Activated CD4-positive, CD25-positive, alpha-beta regulatory T cell treated with anti-CD3 and anti-CD28 coated beads, Interleukin-2, amount 50 U/mL, for 16 hours (primary cell): ENCODE measurements around the gene C12orf43.
"Not testable (repeated sequence)": the region's sequence is repeated elsewhere in the genome, so short reads cannot be mapped to it uniquely, and the experiment has no call there.

Experiments used
- DNase-seq: peaks from one replicate; pipeline ENCODE4 v3.0.0-alpha.2; 2020; ENCODE audit warnings: low read depth, low spot score

The C12orf43 gene, protein sequence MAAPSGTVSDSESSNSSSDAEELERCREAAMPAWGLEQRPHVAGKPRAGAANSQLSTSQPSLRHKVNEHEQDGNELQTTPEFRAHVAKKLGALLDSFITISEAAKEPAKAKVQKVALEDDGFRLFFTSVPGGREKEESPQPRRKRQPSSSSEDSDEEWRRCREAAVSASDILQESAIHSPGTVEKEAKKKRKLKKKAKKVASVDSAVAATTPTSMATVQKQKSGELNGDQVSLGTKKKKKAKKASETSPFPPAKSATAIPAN

GRCh38 chr12:121015825-121016766 is at the start of gene C12orf43:
Gene C12orf43, minus strand, starts transcription at chr12:121016487. Its CDS starts 13 bp downstream, at chr12:121016474.
- peak; percentile 89 for DNase-seq

- no peak for DNase-seq
Observed at GRCh38 chr12:121065345-121065744, 49.1 kb upstream of the C12orf43 start.

DNA sequence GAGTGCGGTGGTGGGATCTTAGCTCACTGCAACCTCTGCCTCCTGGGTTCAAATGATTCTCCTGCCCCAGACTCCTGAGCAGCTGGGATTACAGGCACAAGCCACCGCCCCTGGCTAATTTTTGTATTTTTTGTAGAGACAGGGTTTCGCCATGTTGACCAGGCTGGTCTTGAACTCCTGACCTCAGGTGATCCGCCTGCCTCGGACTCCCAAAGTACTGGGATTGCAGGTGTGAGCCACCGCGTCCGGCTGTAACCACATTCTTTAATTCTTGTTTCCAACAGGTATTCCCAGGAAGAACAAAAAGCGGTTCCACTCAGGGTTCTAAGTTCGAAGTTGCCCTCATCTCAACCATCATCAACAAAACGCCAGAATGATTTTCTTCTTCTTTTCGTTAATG is 48.3 kb upstream of the C12orf43 start:
- not testable (repeated sequence) for DNase-seq

GRCh38 chr12:121064116-121064515 is 47.8 kb upstream of the C12orf43 start:
- no peak for DNase-seq

DNA sequence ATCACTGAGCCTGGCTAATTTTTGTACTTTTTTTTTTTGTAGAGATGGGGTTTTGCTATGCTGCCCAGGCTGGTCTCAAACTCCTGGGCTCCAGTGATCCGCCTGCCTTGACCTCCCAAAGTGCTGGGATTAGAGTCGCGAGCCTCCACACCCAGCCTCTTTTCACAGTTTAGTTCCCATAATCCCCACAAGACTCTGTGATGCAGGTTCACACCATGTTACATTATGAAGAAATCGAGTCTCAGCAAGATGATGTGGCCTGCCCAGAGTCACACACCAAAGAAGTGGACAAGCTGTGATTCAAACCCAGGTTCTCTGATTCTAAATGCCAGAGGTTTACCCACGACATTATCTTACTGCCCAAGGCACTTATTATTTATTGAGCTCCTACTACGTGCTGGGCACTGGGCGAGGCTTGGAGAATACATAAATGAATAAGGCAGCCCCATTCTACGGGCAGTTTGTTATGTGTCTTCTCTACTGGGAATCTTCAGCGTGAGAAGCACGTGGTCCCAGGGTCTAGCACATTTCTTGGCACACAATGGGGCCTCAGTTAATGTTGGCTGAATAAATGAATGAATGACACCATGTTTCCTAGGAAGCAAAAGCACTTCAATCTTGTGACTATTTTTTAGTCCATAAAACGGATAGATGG is 46.2 kb upstream of the C12orf43 start:
- DNase-seq = no peak

DNA sequence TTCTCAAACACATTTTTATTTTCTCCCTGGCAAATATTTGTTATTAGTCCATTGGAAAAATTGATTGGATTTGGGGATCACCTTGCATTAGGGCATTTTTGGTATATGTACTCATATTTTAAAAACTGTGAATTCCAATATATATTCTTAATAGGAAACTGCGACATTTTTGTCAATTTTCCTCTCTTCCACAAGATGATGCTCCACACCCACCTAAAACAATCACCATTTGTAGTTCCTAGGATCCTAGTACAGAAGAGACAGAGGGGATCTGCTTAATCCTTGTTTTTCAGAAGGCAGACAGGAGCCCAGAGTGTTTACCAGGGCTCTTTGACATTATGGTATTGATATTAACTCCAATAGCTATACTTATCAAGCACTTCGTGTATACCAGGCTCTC is 45.5 kb upstream of the C12orf43 start:
- DNase-seq = no peak

DNA sequence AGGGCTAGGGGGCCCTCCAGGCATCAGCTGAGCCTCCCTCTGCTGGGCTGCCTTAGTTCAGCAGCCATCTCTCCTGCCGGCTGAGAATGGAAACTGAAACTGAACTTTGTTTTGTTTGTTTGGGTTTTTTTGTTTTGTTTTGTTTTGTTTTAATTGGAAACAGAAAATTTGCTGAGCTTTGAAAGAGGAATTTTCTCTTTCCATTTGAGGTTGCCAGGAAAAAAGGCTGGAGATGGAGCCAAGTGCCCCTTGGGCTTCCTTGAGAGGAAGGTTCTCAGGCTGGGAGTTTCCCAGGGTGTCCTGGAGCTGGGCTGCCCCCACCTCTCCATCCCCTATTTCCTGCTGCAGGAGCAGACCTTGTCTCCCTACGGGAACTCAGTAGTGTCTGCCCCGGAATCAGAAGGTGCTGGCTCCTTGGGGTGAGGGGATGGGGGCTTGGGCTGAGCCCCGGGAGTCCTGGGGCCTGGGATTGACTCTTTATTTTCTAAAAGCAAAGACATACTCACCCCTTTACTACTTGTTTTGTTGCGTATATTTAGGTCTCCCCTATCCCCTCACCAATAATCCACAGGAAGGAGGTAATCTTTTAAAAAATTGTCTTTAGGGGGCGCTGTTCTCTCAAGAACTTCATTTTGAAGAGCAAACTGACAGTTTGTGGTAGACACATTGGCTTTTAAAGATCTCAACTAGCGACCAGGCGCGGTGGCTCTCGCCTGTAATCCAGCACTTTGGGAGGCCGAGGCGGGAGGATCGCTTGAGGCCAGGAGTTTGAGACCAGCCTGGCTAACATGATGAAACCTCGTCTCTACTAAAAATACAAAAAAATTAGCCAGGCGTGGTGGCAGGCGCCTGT is 44.1 kb upstream of the C12orf43 start:
- DNase-seq = peak; percentile 36

- DNase-seq = no peak
Observed at GRCh38 chr12:121059031-121059898, 43.0 kb upstream of the C12orf43 start.

GRCh38 chr12:121057794-121058193 is 41.5 kb upstream of the C12orf43 start:
- no peak for DNase-seq

GRCh38 chr12:121053706-121054105 is 37.4 kb upstream of the C12orf43 start:
- no peak for DNase-seq

DNA sequence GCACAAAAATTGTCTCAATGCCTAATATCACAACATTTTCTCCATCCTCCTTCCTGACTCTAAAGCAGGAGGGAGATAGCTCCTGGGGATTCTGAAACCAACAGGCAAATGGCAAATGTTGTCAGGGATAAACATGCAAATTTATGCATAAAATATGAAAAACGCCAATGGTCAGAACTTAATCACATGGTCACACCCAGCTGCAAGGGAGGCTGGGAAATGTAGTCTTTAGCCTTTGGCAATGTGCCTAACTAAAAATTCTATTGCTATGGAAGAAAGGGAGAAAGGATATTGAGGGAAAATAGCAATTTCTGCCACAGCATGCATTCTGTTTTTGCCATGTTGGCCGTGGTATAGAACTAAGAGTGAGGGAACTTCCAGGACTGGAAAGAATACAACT is 34.4 kb upstream of the C12orf43 start:
- DNase-seq = no peak

DNA sequence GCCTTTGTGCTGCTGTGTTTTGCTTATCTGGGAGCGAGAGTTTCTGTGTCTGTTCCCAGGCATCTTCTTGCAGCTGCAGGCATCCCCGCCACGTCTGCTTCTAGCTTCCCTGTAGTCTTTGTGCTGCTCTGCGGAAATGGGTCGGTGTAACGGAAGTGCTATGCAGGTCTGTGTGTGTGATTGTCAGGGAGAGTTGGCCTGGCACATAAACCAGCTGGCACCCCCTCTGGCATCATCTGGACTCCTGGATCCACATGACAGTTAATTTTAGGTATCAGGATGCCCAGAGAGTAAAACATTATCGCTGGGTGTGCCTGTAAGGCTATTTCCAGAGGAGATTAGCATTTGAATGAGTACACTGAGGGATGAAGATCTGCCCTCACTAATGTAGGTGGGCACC is 32.2 kb upstream of the C12orf43 start:
- no peak for DNase-seq

- not testable (repeated sequence) for DNase-seq
Observed at GRCh38 chr12:121047400-121047799, 31.1 kb upstream of the C12orf43 start.

- DNase-seq = no peak
Observed at GRCh38 chr12:121043067-121043466, 26.8 kb upstream of the C12orf43 start.

GRCh38 chr12:121038861-121039668 is 22.8 kb upstream of the C12orf43 start, which contains the start of gene OASL:
Gene OASL, minus strand, starts transcription at chr12:121039246. Its CDS starts 275 bp downstream, at chr12:121038971.
- DNase-seq = no peak

GRCh38 chr12:121036810-121037326 is 20.6 kb upstream of the C12orf43 start:
- DNase-seq = no peak

DNA sequence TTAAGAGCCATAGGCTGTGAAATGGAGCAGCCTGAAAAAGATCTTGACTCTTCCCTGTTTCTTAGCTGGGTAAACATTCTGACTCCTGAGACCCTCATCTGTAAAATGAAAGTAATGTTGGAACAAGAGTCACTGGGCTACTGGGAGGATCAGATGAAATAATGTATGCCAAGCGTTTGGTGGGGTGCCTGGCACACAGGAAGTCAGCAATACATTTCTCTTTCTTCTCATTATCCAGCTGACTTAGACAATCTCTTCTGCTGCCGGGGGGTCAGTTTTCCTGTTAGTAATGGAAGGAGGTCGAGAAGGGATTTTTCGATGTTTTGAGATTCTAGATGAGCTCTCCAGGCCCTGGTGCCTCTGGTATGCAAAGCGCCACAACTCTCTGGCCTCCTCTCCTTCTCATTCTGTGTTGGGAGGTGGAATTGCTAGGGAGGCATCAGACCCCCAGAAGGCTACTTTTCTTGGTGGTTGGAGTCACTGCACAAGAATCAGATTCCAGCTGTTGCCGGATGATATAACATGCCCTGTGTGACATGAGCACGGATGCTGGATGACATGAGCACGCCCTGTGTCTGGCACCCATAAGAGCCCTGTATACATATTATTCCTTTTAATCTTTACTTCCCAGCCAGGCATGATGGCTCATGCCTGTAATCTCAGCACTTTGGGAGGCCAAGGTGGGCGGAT is 18.5 kb upstream of the C12orf43 start:
- no peak for DNase-seq

DNA sequence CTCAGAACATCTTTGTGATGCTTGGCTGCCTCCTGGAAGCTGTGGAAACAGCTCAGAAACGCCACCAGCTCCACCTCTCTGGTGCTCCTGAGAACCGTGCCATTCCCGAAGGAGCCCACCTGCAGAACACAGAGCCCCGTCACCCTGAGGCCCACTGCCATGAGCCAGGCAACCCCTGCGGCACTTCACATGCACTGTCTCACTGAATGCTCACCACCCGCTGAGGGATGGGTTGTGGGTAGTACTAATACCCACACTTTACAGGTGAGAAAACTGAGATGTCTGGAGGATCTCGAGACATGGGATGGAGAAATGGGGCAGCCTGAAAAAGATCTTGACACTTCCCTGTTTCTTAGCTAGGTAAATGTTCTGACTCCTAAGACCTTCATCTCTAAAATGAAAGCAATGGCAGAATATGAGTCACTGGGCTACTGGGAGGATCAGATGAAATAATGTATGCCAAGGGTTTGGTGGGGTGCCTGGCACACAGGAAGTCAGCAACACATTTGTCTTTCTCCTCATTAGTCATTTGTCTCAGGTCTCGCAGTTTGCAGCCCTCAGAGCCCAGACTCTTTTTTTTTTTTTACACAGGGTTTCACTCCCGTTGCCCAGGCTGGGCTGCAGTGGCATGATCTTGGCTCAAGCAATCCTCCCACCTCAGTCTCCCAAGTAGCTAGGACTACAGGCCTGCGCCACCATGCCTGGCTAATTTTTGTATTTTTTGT is 17.5 kb upstream of the C12orf43 start:
- DNase-seq = no peak
